ENCODE results near the gene PARD3. TPM values are rescaled to one million over a fixed set of nuclear protein-coding genes. Genes with fewer than 3 reads are reported as not detected.

PARD3 gene
- total and polyA plus RNA-seq, 10 of the 15 experiments (the other 5 are each of a cell fraction or from before 2014, with no cell fraction given), result 2.6 to 43.1 (median 13.9) TPM

- no peak for FAIRE-seq
- no peak for TF ChIP-seq CBFB (IDR thresholded peaks at IDR 0.05; ENCODE audit: low read depth)
- no peak for TF ChIP-seq SKIL (IDR thresholded peaks at IDR 0.05; ENCODE audit: low read depth, poor library complexity, severe bottlenecking)
- no peak for TF ChIP-seq POLR2AphosphoS2 (IDR thresholded peaks at IDR 0.05; ENCODE audit: low read depth, low read length)
- no peak for TF ChIP-seq SMAD5 (IDR thresholded peaks at IDR 0.05; ENCODE audit: low read depth)
- no peak for TF ChIP-seq TARDBP (IDR thresholded peaks at IDR 0.05; ENCODE audit: borderline replicate concordance)
- no peak for TF ChIP-seq ATF7 (IDR thresholded peaks at IDR 0.05; ENCODE audit: low read depth)
- no peak for TF ChIP-seq SUPT20H (IDR thresholded peaks at IDR 0.05; ENCODE audit: borderline replicate concordance, control insufficient read depth, low read depth, low read length)
- TF ChIP-seq MTA2 (IDR thresholded peaks at IDR 0.05; ENCODE audit: low read depth), result no peak
- no peak for TF ChIP-seq HDAC6 (IDR thresholded peaks at IDR 0.05; ENCODE audit: unreplicated experiment)
- TF ChIP-seq MYC (IDR thresholded peaks at IDR 0.05; ENCODE audit: insufficient read depth, insufficient read length, insufficient replicate concordance, low read length, severe bottlenecking), result no peak
- no peak for TF ChIP-seq KDM1A (IDR thresholded peaks at IDR 0.05; ENCODE audit: borderline replicate concordance)
- TF ChIP-seq BHLHE40 (IDR thresholded peaks at IDR 0.05; ENCODE audit: borderline replicate concordance in 1 of 2, low read depth in 2 of 2, low read length in 1 of 2), result no peak
- no peak for TF ChIP-seq EGR1 (IDR thresholded peaks at IDR 0.05; ENCODE audit: borderline replicate concordance in 1 of 2, low read depth in 2 of 2, low read length in 2 of 2)
- TF ChIP-seq NR2C2 (IDR thresholded peaks at IDR 0.05; ENCODE audit: borderline replicate concordance, control insufficient read depth, insufficient read length, low read depth), result no peak
- TF ChIP-seq TCF7 (IDR thresholded peaks at IDR 0.05; ENCODE audit: borderline replicate concordance), result no peak
- no peak for TF ChIP-seq ELK1 (IDR thresholded peaks at IDR 0.05; ENCODE audit: low read depth, low read length)
- no peak for TF ChIP-seq IKZF1 (conservative IDR thresholded peaks at IDR 0.05)
- Histone ChIP-seq H3K4me3 (no peak overlapping the region), H3K4me2 (ENCODE audit: control insufficient read depth, insufficient read depth) (no peak overlapping the region), H3K27ac (ENCODE audit: control insufficient read depth, insufficient read depth) (no peak overlapping the region), H3K9me3 (replicated peaks; ENCODE audit: control insufficient read depth, insufficient read depth, low read length) (no peaks in the 10 kb centered on the region), H4K20me1 (ENCODE audit: control insufficient read depth, insufficient read depth) (no peaks in the 10 kb centered on the region), H2AFZ (ENCODE audit: control insufficient read depth, low read depth, low read length) (no peak overlapping the region), H3K27me3 (replicated peaks in 1 of 2; ENCODE audit: control insufficient read depth in 2 of 2, insufficient read depth in 2 of 2, low read length in 1 of 2) (no peaks in the 10 kb centered on the region), H3K4me1 (ENCODE audit: control insufficient read depth, insufficient read depth, low read length) (no peaks in the 10 kb centered on the region), H3K9ac (ENCODE audit: control insufficient read depth, insufficient read depth, low read length) (no peak overlapping the region), H3K36me3 (ENCODE audit: control insufficient read depth in 2 of 2, insufficient read depth in 2 of 2, low read length in 1 of 2) (no peaks in the 10 kb centered on the region), H3K79me2 (ENCODE audit: control insufficient read depth, insufficient read depth, low read length) (no peaks in the 10 kb centered on the region)
- ChIA-PET RAD21 (ENCODE audit: unreplicated experiment) (no interaction called here), POLR2A (no interaction called here), SMC1A (ENCODE audit: uncharacterized antibody, unreplicated experiment) (interaction anchor here (0.7 to 1.1 kb wide), 4 partner anchors 10 to 150 kb away, joined by 3 read pairs; no protein-coding TSS in a partner anchor), CTCF (interaction anchor here (0.7 to 2.7 kb wide), 4 partner anchors 11 to 354 kb away, joined by 3 to 13 read pairs (median 6); no protein-coding TSS in a partner anchor)
- intact Hi-C loops (cut with micrococcal nuclease; ENCODE audit: unreplicated experiment) (no loop called here), in situ Hi-C loops (cut with MboI) (no loop called here)
- no peak for ATAC-seq
- DNase-seq (ENCODE audit: low read depth, low spot score), result no peak
- BruUV-seq (replicated peaks), result no TSS peak
- WGBS (ENCODE audit: insufficient coverage, insufficient replicate concordance, low lambda C conversion rate, missing lambda C conversion rate), result 70% methylated on average over 7 of the region's 7 CpGs
Observed at GRCh38 chr10:34240039-34240438, 575.1 kb downstream of the PARD3 start.

All from GM12878 (cell line).